ENCODE measurements around the gene ZNF366. TPM values are rescaled to one million over a fixed set of nuclear protein-coding genes. Genes with fewer than 3 reads are reported as not detected.

The ZNF366 gene
- total and polyA plus RNA-seq, 2 of the 13 experiments (the other 11 are each of a cell fraction or from before 2014, with no cell fraction given), result not detected

GRCh38 chr5:72556351-72557166 is 49.3 kb upstream of the ZNF366 start (continued):
- TF ChIP-seq, protein P1, sequence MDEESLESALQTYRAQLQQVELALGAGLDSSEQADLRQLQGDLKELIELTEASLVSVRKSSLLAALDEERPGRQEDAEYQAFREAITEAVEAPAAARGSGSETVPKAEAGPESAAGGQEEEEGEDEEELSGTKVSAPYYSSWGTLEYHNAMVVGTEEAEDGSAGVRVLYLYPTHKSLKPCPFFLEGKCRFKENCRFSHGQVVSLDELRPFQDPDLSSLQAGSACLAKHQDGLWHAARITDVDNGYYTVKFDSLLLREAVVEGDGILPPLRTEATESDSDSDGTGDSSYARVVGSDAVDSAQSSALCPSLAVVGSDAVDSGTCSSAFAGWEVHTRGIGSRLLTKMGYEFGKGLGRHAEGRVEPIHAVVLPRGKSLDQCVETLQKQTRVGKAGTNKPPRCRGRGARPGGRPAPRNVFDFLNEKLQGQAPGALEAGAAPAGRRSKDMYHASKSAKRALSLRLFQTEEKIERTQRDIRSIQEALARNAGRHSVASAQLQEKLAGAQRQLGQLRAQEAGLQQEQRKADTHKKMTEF (CRISPR knock-in tag; IDR thresholded peaks at IDR 0.05), result 0 out of 2 replicates have a peak, but pooled peaks have one; percentile 36
- peak; percentile 36; the same call in 1 of the 2 replicates for TF ChIP-seq ZNF556 (CRISPR knock-in tag; IDR thresholded peaks at IDR 0.05; ENCODE audit: borderline replicate concordance)
- TF ChIP-seq SALL1 (CRISPR knock-in tag; IDR thresholded peaks at IDR 0.05), result peak; percentile 54; the same call in 1 of the 2 replicates
- TF ChIP-seq, protein P2, sequence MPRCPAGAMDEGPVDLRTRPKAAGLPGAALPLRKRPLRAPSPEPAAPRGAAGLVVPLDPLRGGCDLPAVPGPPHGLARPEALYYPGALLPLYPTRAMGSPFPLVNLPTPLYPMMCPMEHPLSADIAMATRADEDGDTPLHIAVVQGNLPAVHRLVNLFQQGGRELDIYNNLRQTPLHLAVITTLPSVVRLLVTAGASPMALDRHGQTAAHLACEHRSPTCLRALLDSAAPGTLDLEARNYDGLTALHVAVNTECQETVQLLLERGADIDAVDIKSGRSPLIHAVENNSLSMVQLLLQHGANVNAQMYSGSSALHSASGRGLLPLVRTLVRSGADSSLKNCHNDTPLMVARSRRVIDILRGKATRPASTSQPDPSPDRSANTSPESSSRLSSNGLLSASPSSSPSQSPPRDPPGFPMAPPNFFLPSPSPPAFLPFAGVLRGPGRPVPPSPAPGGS (CRISPR knock-in tag; IDR thresholded peaks at IDR 0.05), result 0 out of 2 replicates have a peak, but pooled peaks have one; percentile 43
- no peak for TF ChIP-seq ZFAT (CRISPR knock-in tag; conservative IDR thresholded peaks at IDR 0.05)
- TF ChIP-seq, protein P3, sequence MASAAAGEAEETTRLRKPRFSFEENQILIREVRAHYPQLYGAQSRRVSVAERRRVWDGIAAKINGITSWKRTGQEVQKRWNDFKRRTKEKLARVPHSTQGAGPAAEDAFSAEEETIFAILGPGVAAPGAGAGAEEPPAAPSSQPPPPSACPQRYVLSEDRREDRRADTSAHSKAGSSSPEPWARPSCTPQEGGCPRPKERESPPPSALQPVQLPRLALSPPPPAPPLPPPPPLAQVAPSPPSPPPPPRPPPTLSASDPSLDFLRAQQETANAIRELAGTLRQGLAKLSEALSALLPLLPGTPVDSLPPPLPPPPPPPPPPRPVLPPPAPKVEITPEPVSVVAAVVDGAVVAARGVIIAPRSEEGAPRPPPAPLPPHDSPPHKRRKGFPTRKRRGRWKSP (CRISPR knock-in tag; IDR thresholded peaks at IDR 0.05), result no peak

DNA sequence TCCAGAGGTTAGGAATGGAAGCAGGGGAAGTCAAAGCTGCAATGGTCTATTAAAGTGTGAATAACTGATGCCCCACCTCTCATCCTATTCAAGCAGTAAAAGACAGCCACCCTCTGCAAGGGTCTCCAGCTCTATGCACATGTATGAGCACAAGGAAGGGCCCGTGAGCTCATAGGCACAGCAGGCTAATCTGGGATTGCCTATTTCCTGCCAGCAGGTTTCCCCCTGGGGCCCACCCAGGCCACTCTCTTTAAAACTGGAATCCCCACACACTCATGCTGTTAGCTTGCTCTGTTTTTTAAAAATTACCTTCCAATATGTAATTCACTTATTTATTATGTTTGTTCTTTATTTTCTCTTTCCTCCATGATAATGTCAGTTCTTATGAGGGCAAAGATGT is 48.7 kb upstream of the ZNF366 start:
- in situ Hi-C loops (cut with HindIII; ENCODE audit: extremely low pct_ligation_motif_present, low pct_unique_long_range_greater_than_20kb), result no loop called here
- no peaks in the 10 kb centered on the region for H3K9me3 ChIP-seq (ENCODE audit: low read length)
- DNase-seq (ENCODE audit: low spot score) (no peak), FAIRE-seq (no peak), ATAC-seq (no peak)
- peaks cover 14% of the 10 kb centered on the region for H3K4me1 ChIP-seq (ENCODE audit: insufficient read depth, low read length)
- no peak overlapping the region for H3K27ac ChIP-seq (ENCODE audit: extremely low read length, insufficient read depth, low read length)
- H3K4me3 ChIP-seq (replicated peaks in 1 of 3; ENCODE audit: insufficient read depth in 1 of 3, low read depth in 2 of 3, low read length in 3 of 3), result peak overlapping the region in 2 of 3 experiments; percentile 30 to 72; a peak in 3 of 6 replicates
- 17% methylated on average over 1 of the region's 1 CpG for WGBS (ENCODE audit: low lambda C conversion rate)
- no TSS peak for BruUV-seq (replicated peaks)
- H4K20me1 ChIP-seq (ENCODE audit: insufficient read depth, low read length), result no peaks in the 10 kb centered on the region
- POLR2A ChIA-PET, result no interaction called here
- H3K4me2 ChIP-seq (ENCODE audit: low read depth, low read length), result peak overlapping the region; percentile 99
- CTCF ChIA-PET (ENCODE audit: low intra/inter-chr PET ratio, low total read pairs), result no interaction called here
- H3K79me2 ChIP-seq (ENCODE audit: insufficient read depth, low read length), result no peaks in the 10 kb centered on the region
- H2AFZ ChIP-seq (ENCODE audit: low read length), result no peak overlapping the region
- H3K27me3 ChIP-seq (ENCODE audit: control insufficient read depth in 1 of 2, insufficient read depth in 2 of 2, low read length in 2 of 2), result peaks cover 0 to 16% of the 10 kb centered on the region in 2 experiments; a peak in 3 of 5 replicates
- H3K9ac ChIP-seq (ENCODE audit: insufficient read depth, low read depth, low read length), result no peak overlapping the region
- no peaks in the 10 kb centered on the region for H3K36me3 ChIP-seq (replicated peaks in 1 of 2; ENCODE audit: control insufficient read depth in 1 of 2, insufficient read depth in 2 of 2, low read length in 2 of 2)
- intact Hi-C loops (cut with micrococcal nuclease; ENCODE audit: unreplicated experiment), result no loop called here
- TF ChIP-seq, protein P1 (CRISPR knock-in tag; IDR thresholded peaks at IDR 0.05), result no peak
- TF ChIP-seq, protein P4, sequence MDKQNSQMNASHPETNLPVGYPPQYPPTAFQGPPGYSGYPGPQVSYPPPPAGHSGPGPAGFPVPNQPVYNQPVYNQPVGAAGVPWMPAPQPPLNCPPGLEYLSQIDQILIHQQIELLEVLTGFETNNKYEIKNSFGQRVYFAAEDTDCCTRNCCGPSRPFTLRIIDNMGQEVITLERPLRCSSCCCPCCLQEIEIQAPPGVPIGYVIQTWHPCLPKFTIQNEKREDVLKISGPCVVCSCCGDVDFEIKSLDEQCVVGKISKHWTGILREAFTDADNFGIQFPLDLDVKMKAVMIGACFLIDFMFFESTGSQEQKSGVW (CRISPR knock-in tag; IDR thresholded peaks at IDR 0.05; ENCODE audit: borderline replicate concordance), result no peak
- TF ChIP-seq CHCHD3 (CRISPR knock-in tag; IDR thresholded peaks at IDR 0.05), result no peak

Measured in HepG2 (cell line).